Activated CD4-positive, alpha-beta T cell treated with anti-CD3 and anti-CD28 coated beads for 48 hours (primary cell): ENCODE data around the gene TRIM43B.
"Not testable (repeated sequence)": the region's sequence is repeated elsewhere in the genome, so short reads cannot be mapped to it uniquely, and the experiment has no call there.

Experiments used
- DNase-seq: peaks from one replicate; pipeline ENCODE4 v3.0.0-alpha.2; 2020

TRIM43B gene

GRCh38 chr2:95433373-95433772 is 51.2 kb downstream of the TRIM43B start:
- DNase-seq = not testable (repeated sequence)

- not testable (repeated sequence) for DNase-seq
Observed at GRCh38 chr2:95429748-95430467, 54.6 kb downstream of the TRIM43B start.

GRCh38 chr2:95427196-95427867 is 57.2 kb downstream of the TRIM43B start:
- DNase-seq = not testable (repeated sequence)
